Measurements from ENCODE around the gene ZNF774.
"Not testable (repeated sequence)": the region's sequence is repeated elsewhere in the genome, so short reads cannot be mapped to it uniquely, and the experiment has no call there.

Gene ZNF774

GRCh38 chr15:90347431-90348065 lies 4.5 kb upstream of the ZNF774 start:
- not testable (repeated sequence) for DNase-seq

- no peak for DNase-seq
Observed at GRCh38 chr15:90348456-90348855, 3.6 kb upstream of the ZNF774 start.

- no peak for DNase-seq
Observed at GRCh38 chr15:90349072-90349471, 3.0 kb upstream of the ZNF774 start.

- no peak for DNase-seq
Observed at GRCh38 chr15:90349821-90350220, 2.3 kb upstream of the ZNF774 start.

- DNase-seq: no peak
Observed at GRCh38 chr15:90351479-90352106, 491 bp upstream of the ZNF774 start.

GRCh38 chr15:90354986-90355385 lies 2.9 kb downstream of the ZNF774 start:
- DNase-seq: no peak

- no peak for DNase-seq
Observed at GRCh38 chr15:90358124-90359033, 6.3 kb downstream of the ZNF774 start.

- no peak for DNase-seq
Observed at GRCh38 chr15:90360746-90361145, 8.7 kb downstream of the ZNF774 start.

- DNase-seq: no peak
Observed at GRCh38 chr15:90362936-90363212, 10.8 kb downstream of the ZNF774 start.

- no peak for DNase-seq
Observed at GRCh38 chr15:90364251-90364650, 12.2 kb downstream of the ZNF774 start.

- no peak for DNase-seq
Observed at GRCh38 chr15:90365414-90366055, 13.5 kb downstream of the ZNF774 start.

GRCh38 chr15:90367576-90367975 lies 15.5 kb downstream of the ZNF774 start:
- DNase-seq: no peak

- no peak for DNase-seq
Observed at GRCh38 chr15:90375071-90375470, 23.0 kb downstream of the ZNF774 start.

- DNase-seq: no peak
Observed at GRCh38 chr15:90376789-90377188, 24.7 kb downstream of the ZNF774 start.

GRCh38 chr15:90379263-90379662 lies 27.2 kb downstream of the ZNF774 start:
- no peak for DNase-seq

GRCh38 chr15:90381515-90381914 lies 29.4 kb downstream of the ZNF774 start:
- DNase-seq: no peak

- no peak for DNase-seq
Observed at GRCh38 chr15:90382320-90382719, 30.2 kb downstream of the ZNF774 start.

GRCh38 chr15:90386221-90386620 lies 34.1 kb downstream of the ZNF774 start:
- DNase-seq: no peak

GRCh38 chr15:90387534-90388461 lies 35.7 kb downstream of the ZNF774 start, which contains the start of gene IQGAP1:
Gene IQGAP1, plus strand, starts transcription at chr15:90388242. Its CDS starts 100 bp downstream, at chr15:90388342.
- peak; percentile 97 for DNase-seq

- DNase-seq: no peak
Observed at GRCh38 chr15:90388462-90389380, 36.6 kb downstream of the ZNF774 start.

- DNase-seq: no peak
Observed at GRCh38 chr15:90389513-90389912, 37.4 kb downstream of the ZNF774 start.

Measured in NCI-H446 treated with DMSO at 0.1 percent for 48 hours (cell line).